Measurements from ENCODE around the gene SDF4. TPM values are rescaled to one million over a fixed set of nuclear protein-coding genes. Genes with fewer than 3 reads are reported as not detected.
A peak's percentile ranks its signal among the peaks of the same experiment; 100 is the strongest.

SDF4 gene
- total RNA-seq, 6 donors from 2014 or later = 79.0 to 172 (median 148) TPM

GRCh38 chr1:1237874-1238701 is 6.3 kb upstream of the SDF4 start:
- Histone ChIP-seq H3K4me3 (no peak overlapping the region), H3K27me3 (peaks cover 0 to 30% (median 11%) of the 10 kb centered on the region in 4 donors), H3K9me3 (no peaks in the 10 kb centered on the region), H3K4me1 (peaks cover 8 to 39% (median 15%) of the 10 kb centered on the region in 4 donors), H3K36me3 (no peaks in the 10 kb centered on the region), H3K27ac (no peak overlapping the region)
- ATAC-seq (ENCODE audit: low FRiP score in 2 of 2) (no peak), DNase-seq (peak in 1 of 2 donors; percentile 80)
- 60 to 62% methylated on average over 3 to 34 of the region's 48 CpGs for WGBS, 2 donors
- TF ChIP-seq POLR2AphosphoS5 (IDR thresholded peaks at IDR 0.05) = no peak
- TF ChIP-seq POLR2A (IDR thresholded peaks at IDR 0.05) = no peak
- TF ChIP-seq CTCF (IDR thresholded peaks at IDR 0.05) = no peak
- no peak for TF ChIP-seq EP300 (IDR thresholded peaks at IDR 0.05)

GRCh38 chr1:1236945-1237873 is 5.4 kb upstream of the SDF4 start:
- Histone ChIP-seq H3K4me1 (peaks cover 15 to 47% (median 21%) of the 10 kb centered on the region in 4 donors), H3K27ac (no peak overlapping the region), H3K27me3 (peaks cover 0 to 30% (median 11%) of the 10 kb centered on the region in 4 donors), H3K36me3 (no peaks in the 10 kb centered on the region), H3K9me3 (peaks cover 0 to 3% (median 0%) of the 10 kb centered on the region in 4 donors), H3K4me3 (no peak overlapping the region)
- 34 to 36% methylated on average over 11 to 33 of the region's 34 CpGs for WGBS, 2 donors
- ATAC-seq (ENCODE audit: low FRiP score in 2 of 2) = no peak
- TF ChIP-seq CTCF (IDR thresholded peaks at IDR 0.05) = no peak
- TF ChIP-seq EP300 (IDR thresholded peaks at IDR 0.05) = no peak
- TF ChIP-seq POLR2AphosphoS5 (IDR thresholded peaks at IDR 0.05) = no peak
- no peak for TF ChIP-seq POLR2A (IDR thresholded peaks at IDR 0.05)
- peak in 1 of 2 donors; percentile 84 for DNase-seq

- no peak overlapping the region for H3K27ac ChIP-seq
- ATAC-seq (ENCODE audit: low FRiP score in 2 of 2) (no peak), DNase-seq (peak in 1 of 2 donors; percentile 74)
- 89 to 93% methylated on average over 7 to 22 of the region's 22 CpGs for WGBS, 2 donors
- peaks cover 0 to 3% (median 0%) of the 10 kb centered on the region in 4 donors for H3K9me3 ChIP-seq
- no peak for TF ChIP-seq EP300 (IDR thresholded peaks at IDR 0.05)
- TF ChIP-seq POLR2AphosphoS5 (IDR thresholded peaks at IDR 0.05) = no peak
- no peak for TF ChIP-seq CTCF (IDR thresholded peaks at IDR 0.05)
- TF ChIP-seq POLR2A (IDR thresholded peaks at IDR 0.05) = no peak
- H3K4me1 ChIP-seq = peaks cover 15 to 47% (median 21%) of the 10 kb centered on the region in 4 donors
- no peaks in the 10 kb centered on the region for H3K36me3 ChIP-seq
- peaks cover 0 to 30% (median 11%) of the 10 kb centered on the region in 4 donors for H3K27me3 ChIP-seq
- H3K4me3 ChIP-seq = no peak overlapping the region
Observed at GRCh38 chr1:1236176-1236763, 4.5 kb upstream of the SDF4 start.

GRCh38 chr1:1235016-1235744 is 3.4 kb upstream of the SDF4 start:
- no peak overlapping the region for H3K27ac ChIP-seq
- DNase-seq = peak in 1 of 2 donors; percentile 80
- H3K4me1 ChIP-seq = peaks cover 24 to 57% (median 31%) of the 10 kb centered on the region in 4 donors
- H3K4me3 ChIP-seq = no peak overlapping the region
- no peaks in the 10 kb centered on the region for H3K36me3 ChIP-seq
- no peak for TF ChIP-seq CTCF (IDR thresholded peaks at IDR 0.05)
- TF ChIP-seq EP300 (IDR thresholded peaks at IDR 0.05) = no peak
- TF ChIP-seq POLR2A (IDR thresholded peaks at IDR 0.05) = no peak
- TF ChIP-seq POLR2AphosphoS5 (IDR thresholded peaks at IDR 0.05) = no peak
- peaks cover 0 to 3% (median 0%) of the 10 kb centered on the region in 4 donors for H3K9me3 ChIP-seq
- H3K27me3 ChIP-seq = peaks cover 0 to 29% (median 11%) of the 10 kb centered on the region in 4 donors
- WGBS, 2 donors = 90 to 97% methylated on average over 20 to 27 of the region's 27 CpGs
- ATAC-seq (ENCODE audit: low FRiP score in 2 of 2) = no peak

Measured in upper lobe of left lung (tissue), 6 donors.